Tibial artery (tissue), 4 donors: Measurements from ENCODE around the gene F2R.

Experiments used
- DNase-seq, 2 donors: peaks; one replicate each; pipeline ENCODE4 v3.0.0-alpha.2; 2019
- H3K27ac ChIP-seq, 2 donors: fragments of 200-600 bp; sonication (generic) in 1 of 2; 1 replicate in 1 of 2; 2 replicates in 1 of 2; pipeline ENCODE4 v1.5.1; 2018 to 2019; ENCODE audit warnings: mild to moderate bottlenecking in 1 of 2
- H3K27me3 ChIP-seq, 2 donors: fragments of 200-600 bp; sonication (generic) in 1 of 2; one replicate each; pipeline versions ENCODE4 v1.5.1 to v1.6.0; 2016 to 2019
- H3K36me3 ChIP-seq, 3 donors: fragments of 200-600 bp; sonication (generic) in 2 of 3; one replicate each; pipeline ENCODE4 v1.5.1; 2016 to 2019; ENCODE audit warnings: mild to moderate bottlenecking in 2 of 3
- H3K4me1 ChIP-seq, 4 donors: fragments of 200-600 bp; sonication (generic) in 2 of 4; 1 replicate in 3 of 4; 2 replicates in 1 of 4; pipeline ENCODE4 v1.5.1; 2016 to 2019
- H3K4me3 ChIP-seq, 2 donors: fragments of 200-600 bp; sonication (generic) in 1 of 2; 1 replicate in 1 of 2; 2 replicates in 1 of 2; pipeline ENCODE4 v1.5.1; 2018 to 2019; ENCODE audit warnings: mild to moderate bottlenecking in 2 of 2
- H3K9me3 ChIP-seq, 3 donors: fragments of 200-600 bp; sonication (generic) in 1 of 3; one replicate each; pipeline ENCODE4 v1.5.1; 2016 to 2019
- intact Hi-C: fragments of 100-400 bp; cut with DNase I; formaldehyde crosslinking; loops from one replicate; pipeline ENCODE4 v1.15.0; 2023; ENCODE audit warnings: low total_unique reads
- TF ChIP-seq, protein P1 (sequence below), 2 experiments: fragments of 200-600 bp in 1 of 2; fragments of 450-650 bp in 1 of 2; IDR thresholded peaks; one replicate each; pipeline ENCODE4 v1.5.1; 2017 to 2019; ENCODE audit warnings: antibody characterized with exemption in 2 of 2, mild to moderate bottlenecking in 1 of 2, moderate library complexity in 1 of 2

F2R gene

DNA sequence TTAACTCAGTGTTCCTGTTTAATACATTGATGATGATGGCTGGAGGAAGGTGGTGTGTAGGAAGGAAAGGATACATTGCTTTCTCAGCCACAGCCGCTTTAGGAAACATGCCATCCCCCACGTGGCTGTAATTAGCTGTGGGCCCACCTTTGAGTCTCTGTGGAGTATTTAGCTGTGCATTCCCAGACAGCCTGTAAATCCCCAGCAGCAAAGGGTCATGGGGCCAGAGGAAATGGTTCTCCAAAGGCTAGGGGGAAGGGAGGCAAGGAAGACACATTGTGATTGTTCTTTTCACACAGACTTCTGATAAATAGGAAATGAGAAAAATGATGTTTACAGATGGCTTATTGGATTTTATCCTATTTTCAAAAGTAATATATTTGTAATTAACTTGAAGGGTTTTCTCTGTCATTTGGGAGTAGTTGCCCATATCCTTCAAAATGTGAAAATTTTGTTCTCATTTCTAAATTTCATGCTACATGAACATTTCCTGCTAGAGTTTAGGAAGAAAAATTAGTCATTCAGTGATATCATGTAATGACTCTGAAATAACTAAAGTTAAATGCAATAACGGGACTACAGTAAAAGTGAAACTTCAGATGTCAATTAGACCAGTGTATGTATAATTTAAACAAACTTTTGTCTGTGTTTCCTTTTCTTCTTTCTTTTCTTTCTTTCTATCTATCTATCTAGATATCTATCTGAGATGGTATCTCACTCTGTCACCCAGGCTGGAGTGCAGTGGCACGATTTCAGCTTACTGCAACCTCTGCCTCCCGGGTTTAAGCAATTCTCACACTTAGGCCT lies 24.3 kb upstream of the F2R start:
- intact Hi-C loops: no loop called here
- Histone ChIP-seq H3K27me3 (no peaks in the 10 kb centered on the region), H3K27ac (peak overlapping the region; percentile 38 to 66), H3K4me1 (peaks cover 0 to 41% (median 8%) of the 10 kb centered on the region in 4 donors), H3K36me3 (no peaks in the 10 kb centered on the region), H3K9me3 (no peaks in the 10 kb centered on the region), H3K4me3 (no peak overlapping the region)
- TF ChIP-seq, protein P1, sequence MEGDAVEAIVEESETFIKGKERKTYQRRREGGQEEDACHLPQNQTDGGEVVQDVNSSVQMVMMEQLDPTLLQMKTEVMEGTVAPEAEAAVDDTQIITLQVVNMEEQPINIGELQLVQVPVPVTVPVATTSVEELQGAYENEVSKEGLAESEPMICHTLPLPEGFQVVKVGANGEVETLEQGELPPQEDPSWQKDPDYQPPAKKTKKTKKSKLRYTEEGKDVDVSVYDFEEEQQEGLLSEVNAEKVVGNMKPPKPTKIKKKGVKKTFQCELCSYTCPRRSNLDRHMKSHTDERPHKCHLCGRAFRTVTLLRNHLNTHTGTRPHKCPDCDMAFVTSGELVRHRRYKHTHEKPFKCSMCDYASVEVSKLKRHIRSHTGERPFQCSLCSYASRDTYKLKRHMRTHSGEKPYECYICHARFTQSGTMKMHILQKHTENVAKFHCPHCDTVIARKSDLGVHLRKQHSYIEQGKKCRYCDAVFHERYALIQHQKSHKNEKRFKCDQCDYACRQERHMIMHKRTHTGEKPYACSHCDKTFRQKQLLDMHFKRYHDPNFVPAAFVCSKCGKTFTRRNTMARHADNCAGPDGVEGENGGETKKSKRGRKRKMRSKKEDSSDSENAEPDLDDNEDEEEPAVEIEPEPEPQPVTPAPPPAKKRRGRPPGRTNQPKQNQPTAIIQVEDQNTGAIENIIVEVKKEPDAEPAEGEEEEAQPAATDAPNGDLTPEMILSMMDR (IDR thresholded peaks at IDR 0.05): no peak
- no peak for DNase-seq

DNA sequence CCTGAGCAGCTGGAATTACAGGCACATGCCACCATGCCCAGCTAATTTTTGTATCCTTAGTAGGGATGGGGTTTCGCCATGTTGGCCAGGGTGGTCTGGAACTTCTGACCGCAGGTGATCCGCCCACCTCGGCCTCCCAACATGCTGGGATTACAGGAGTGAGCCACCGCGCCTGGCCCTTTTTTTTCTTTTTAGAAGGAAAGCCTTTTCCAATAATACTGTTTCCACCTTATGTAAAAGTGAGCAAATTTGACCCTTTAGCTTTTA lies 23.7 kb upstream of the F2R start:
- H3K4me1 ChIP-seq: peaks cover 0 to 41% (median 8%) of the 10 kb centered on the region in 4 donors
- no peak for DNase-seq
- H3K9me3 ChIP-seq: no peaks in the 10 kb centered on the region
- H3K36me3 ChIP-seq: no peaks in the 10 kb centered on the region
- H3K27ac ChIP-seq: peak overlapping the region; percentile 38 to 66
- H3K4me3 ChIP-seq: no peak overlapping the region
- no peaks in the 10 kb centered on the region for H3K27me3 ChIP-seq
- TF ChIP-seq, protein P1 (IDR thresholded peaks at IDR 0.05): no peak
- intact Hi-C loops: no loop called here

DNA sequence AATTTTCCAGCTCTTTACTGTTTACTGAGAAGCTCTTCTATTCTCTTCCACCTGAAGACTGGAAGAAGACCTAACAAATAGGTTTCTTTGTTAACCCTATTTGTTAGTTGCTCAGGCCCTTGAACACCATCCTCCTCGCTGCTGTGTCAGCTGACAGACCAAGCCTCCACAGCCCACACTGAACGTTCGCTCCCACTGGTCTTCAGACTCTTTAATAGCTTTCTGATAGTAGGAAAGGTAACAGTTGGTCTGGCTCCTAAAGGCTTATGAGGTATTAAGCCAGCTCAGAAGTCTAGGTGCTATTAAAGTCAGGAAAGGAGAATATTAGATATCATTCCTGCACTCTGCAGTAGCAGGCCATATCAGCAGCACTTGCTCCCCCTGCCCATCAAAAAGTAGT lies 23.3 kb upstream of the F2R start:
- H3K4me3 ChIP-seq: no peak overlapping the region
- no peaks in the 10 kb centered on the region for H3K9me3 ChIP-seq
- H3K27ac ChIP-seq: peak overlapping the region in 1 of 2 donors; percentile 66
- no peak for DNase-seq
- no peaks in the 10 kb centered on the region for H3K27me3 ChIP-seq
- peaks cover 0 to 41% (median 8%) of the 10 kb centered on the region in 4 donors for H3K4me1 ChIP-seq
- TF ChIP-seq, protein P1 (IDR thresholded peaks at IDR 0.05): no peak
- no peaks in the 10 kb centered on the region for H3K36me3 ChIP-seq
- intact Hi-C loops: no loop called here

GRCh38 chr5:76693141-76693540 lies 22.8 kb upstream of the F2R start:
- H3K9me3 ChIP-seq: no peaks in the 10 kb centered on the region
- no peak overlapping the region for H3K4me3 ChIP-seq
- DNase-seq: no peak
- H3K27me3 ChIP-seq: no peaks in the 10 kb centered on the region
- intact Hi-C loops: no loop called here
- no peaks in the 10 kb centered on the region for H3K36me3 ChIP-seq
- TF ChIP-seq, protein P1 (IDR thresholded peaks at IDR 0.05): no peak
- peaks cover 0 to 41% (median 8%) of the 10 kb centered on the region in 4 donors for H3K4me1 ChIP-seq
- H3K27ac ChIP-seq: no peak overlapping the region

DNA sequence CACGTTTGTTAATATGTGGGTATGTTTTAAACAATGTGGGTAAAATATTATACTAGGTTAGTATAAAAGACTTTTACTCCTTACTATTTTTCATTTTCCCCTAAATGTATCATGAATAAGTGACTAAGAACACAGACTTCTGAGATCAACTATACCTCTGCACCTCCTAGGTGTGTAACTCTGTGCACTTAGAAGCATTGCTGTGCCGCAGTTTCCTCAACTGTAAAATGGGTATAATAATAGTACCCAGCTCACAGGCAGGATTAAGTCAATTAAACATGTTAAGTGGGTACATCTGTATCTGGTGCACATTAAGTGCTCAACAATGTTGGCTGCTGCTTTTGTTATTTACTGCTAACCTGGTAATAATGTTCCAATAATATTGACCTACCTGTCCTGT lies 21.6 kb upstream of the F2R start:
- TF ChIP-seq, protein P1 (IDR thresholded peaks at IDR 0.05): no peak
- intact Hi-C loops: no loop called here
- no peaks in the 10 kb centered on the region for H3K27me3 ChIP-seq
- no peak overlapping the region for H3K4me3 ChIP-seq
- DNase-seq: no peak
- no peaks in the 10 kb centered on the region for H3K9me3 ChIP-seq
- peaks cover 0 to 35% (median 8%) of the 10 kb centered on the region in 4 donors for H3K4me1 ChIP-seq
- no peak overlapping the region for H3K27ac ChIP-seq
- no peaks in the 10 kb centered on the region for H3K36me3 ChIP-seq
